PC-3 (cell line): ENCODE results near the gene YJU2. TPM values are rescaled to one million over a fixed set of nuclear protein-coding genes. Genes with fewer than 3 reads are reported as not detected.

Experiments used
- ATAC-seq: fragments of 200-7000 bp; cut with Tn5 transposase; 2 replicates; pipeline ENCODE4 v1.9.1; 2020; ENCODE audit warnings: mild to moderate bottlenecking, moderate library complexity
- BruUV-seq: library from RNA; stranded (reverse); fragments of 400-500 nt; replicated peaks from 2 replicates; lab custom pipeline; 2021; lab: Mats Ljungman, UMichigan
- CTCF ChIA-PET: fragments of 300-600 bp; sonication (Branson Sonifier 250); formaldehyde crosslinking; loops from one replicate; lab custom pipeline; 2022; ENCODE audit warnings: antibody characterized with exemption; lab: Charles Lee
- POLR2A ChIA-PET: fragments of 300-600 bp; sonication (Branson Sonifier 250); formaldehyde crosslinking; loops from one replicate; lab custom pipeline; 2022; ENCODE audit warnings: antibody characterized with exemption; ENCODE audit not compliant: unreplicated experiment; lab: Charles Lee
- DNase-seq: peaks from one replicate; pipeline ENCODE4 v3.0.0-alpha.2; 2015
- H2AFZ ChIP-seq: fragments of 300-600 bp; sonication (generic); 2 replicates; pipeline ENCODE4 v1.6.0; 2016; ENCODE audit warnings: antibody characterized with exemption, low read length
- H3F3A ChIP-seq: fragments of 300-600 bp; sonication (generic); one replicate; pipeline ENCODE4 v1.6.0; 2017; ENCODE audit warnings: antibody characterized with exemption, low read length, control low read depth, mild to moderate bottlenecking; ENCODE audit not compliant: unreplicated experiment
- H3K27ac ChIP-seq: fragments of 300-600 bp; sonication (generic); 2 replicates; pipeline ENCODE4 v1.5.1; 2016; ENCODE audit warnings: mild to moderate bottlenecking, low read length
- H3K27me3 ChIP-seq: fragments of 300-600 bp; sonication (generic); 2 replicates; pipeline ENCODE4 v1.6.1; 2016; ENCODE audit warnings: low read length, mixed read lengths
- H3K36me3 ChIP-seq: fragments of 300-600 bp; sonication (generic); 2 replicates; pipeline ENCODE4 v1.6.1; 2016; ENCODE audit warnings: low read depth, mixed run types, low read length, mixed read lengths
- H3K4me1 ChIP-seq: fragments of 300-600 bp; sonication (generic); 2 replicates; pipeline ENCODE4 v1.5.1; 2016; ENCODE audit warnings: low read length; ENCODE audit not compliant: insufficient read depth
- H3K4me2 ChIP-seq: fragments of 300-600 bp; sonication (generic); 2 replicates; pipeline ENCODE4 v1.6.0; 2016; ENCODE audit warnings: low read length
- H3K4me3 ChIP-seq: fragments of 300-600 bp; sonication (generic); 2 replicates; pipeline ENCODE4 v1.5.1; 2016; ENCODE audit warnings: mild to moderate bottlenecking, low read length, mixed read lengths
- H3K79me2 ChIP-seq: fragments of 300-600 bp; sonication (generic); 2 replicates; pipeline ENCODE4 v1.6.1; 2017; ENCODE audit warnings: low read length, mixed read lengths
- H3K9ac ChIP-seq: fragments of 300-600 bp; sonication (generic); 2 replicates; pipeline ENCODE4 v1.6.0; 2016; ENCODE audit warnings: mild to moderate bottlenecking, low read length
- H3K9me2 ChIP-seq: fragments of 300-600 bp; sonication (generic); replicated peaks from 2 replicates; pipeline ENCODE4 v1.6.1; 2016; ENCODE audit warnings: mixed run types, low read length, mixed read lengths
- H3K9me3 ChIP-seq: fragments of 300-600 bp; sonication (generic); 2 replicates; pipeline ENCODE4 v1.6.1; 2016; ENCODE audit warnings: low read length, mixed read lengths
- H4K20me1 ChIP-seq: fragments of 300-600 bp; sonication (generic); 2 replicates; pipeline ENCODE4 v1.6.1; 2016; ENCODE audit warnings: low read length, mixed read lengths
- EZH2 ChIP-seq: fragments of 300-600 bp; sonication (generic); IDR thresholded peaks from one replicate; pipeline ENCODE4 v1.6.1; 2017; ENCODE audit warnings: antibody characterized with exemption, mild to moderate bottlenecking, low read length; ENCODE audit not compliant: unreplicated experiment
- EZH2phosphoT487 ChIP-seq: fragments of 300-600 bp; sonication (generic); IDR thresholded peaks from 2 replicates; pipeline ENCODE4 v1.6.1; 2018; ENCODE audit warnings: mild to moderate bottlenecking, antibody characterized with exemption, low read length, borderline replicate concordance
- intact Hi-C: fragments of 100-400 bp; cut with micrococcal nuclease; formaldehyde crosslinking; loops from 2 replicates; pipeline ENCODE4 v1.9.0; 2023
- total RNA-seq: library from RNA; depleted of rRNA; stranded (reverse); fragments of >200 nt; gene quantifications from 2 replicates; pipeline ENCODE4 v1.2.3, GENCODE V29; 2014
- TF ChIP-seq, protein P1 (sequence below): fragments of 300-600 bp; sonication (generic); conservative IDR thresholded peaks from 2 replicates; pipeline ENCODE4 v1.5.1; 2017; ENCODE audit warnings: antibody characterized with exemption, low read depth, mild to moderate bottlenecking, low read length

The YJU2 gene
- total RNA-seq, 1 experiment from 2014 or later, result 33.1 TPM

DNA sequence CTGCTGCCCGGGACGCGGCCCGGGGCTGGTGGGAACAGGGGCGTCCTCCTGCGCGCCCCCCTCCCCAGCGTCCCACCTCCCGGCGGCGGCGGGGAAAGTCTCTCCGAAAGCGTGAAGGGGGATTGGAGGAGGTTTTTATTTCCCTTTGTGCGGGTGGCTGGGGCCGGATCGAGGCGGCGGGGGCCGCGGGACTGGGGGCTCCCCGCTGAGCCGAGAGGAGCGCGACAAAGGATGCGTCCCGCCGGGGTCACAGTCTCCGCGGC lies 32.3 kb downstream of the YJU2 start:
- Histone ChIP-seq H2AFZ (no peak overlapping the region), H4K20me1 (no peaks in the 10 kb centered on the region), H3K4me3 (no peak overlapping the region), H3K9ac (no peak overlapping the region), H3F3A (no peaks in the 10 kb centered on the region), H3K79me2 (no peaks in the 10 kb centered on the region), H3K9me3 (no peaks in the 10 kb centered on the region), H3K4me1 (no peaks in the 10 kb centered on the region), H3K27me3 (peaks cover 9% of the 10 kb centered on the region), H3K4me2 (no peak overlapping the region), H3K36me3 (no peaks in the 10 kb centered on the region), H3K9me2 (no peaks in the 10 kb centered on the region), H3K27ac (no peak overlapping the region)
- ChIA-PET CTCF (no interaction called here), POLR2A (no interaction called here)
- TF ChIP-seq EZH2phosphoT487, result no peak
- TF ChIP-seq, protein P1, sequence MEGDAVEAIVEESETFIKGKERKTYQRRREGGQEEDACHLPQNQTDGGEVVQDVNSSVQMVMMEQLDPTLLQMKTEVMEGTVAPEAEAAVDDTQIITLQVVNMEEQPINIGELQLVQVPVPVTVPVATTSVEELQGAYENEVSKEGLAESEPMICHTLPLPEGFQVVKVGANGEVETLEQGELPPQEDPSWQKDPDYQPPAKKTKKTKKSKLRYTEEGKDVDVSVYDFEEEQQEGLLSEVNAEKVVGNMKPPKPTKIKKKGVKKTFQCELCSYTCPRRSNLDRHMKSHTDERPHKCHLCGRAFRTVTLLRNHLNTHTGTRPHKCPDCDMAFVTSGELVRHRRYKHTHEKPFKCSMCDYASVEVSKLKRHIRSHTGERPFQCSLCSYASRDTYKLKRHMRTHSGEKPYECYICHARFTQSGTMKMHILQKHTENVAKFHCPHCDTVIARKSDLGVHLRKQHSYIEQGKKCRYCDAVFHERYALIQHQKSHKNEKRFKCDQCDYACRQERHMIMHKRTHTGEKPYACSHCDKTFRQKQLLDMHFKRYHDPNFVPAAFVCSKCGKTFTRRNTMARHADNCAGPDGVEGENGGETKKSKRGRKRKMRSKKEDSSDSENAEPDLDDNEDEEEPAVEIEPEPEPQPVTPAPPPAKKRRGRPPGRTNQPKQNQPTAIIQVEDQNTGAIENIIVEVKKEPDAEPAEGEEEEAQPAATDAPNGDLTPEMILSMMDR, result no peak
- TF ChIP-seq EZH2, result no peak
- BruUV-seq, result no TSS peak
- intact Hi-C loops, result no loop called here
- no peak for DNase-seq
- ATAC-seq, result no peak

DNA sequence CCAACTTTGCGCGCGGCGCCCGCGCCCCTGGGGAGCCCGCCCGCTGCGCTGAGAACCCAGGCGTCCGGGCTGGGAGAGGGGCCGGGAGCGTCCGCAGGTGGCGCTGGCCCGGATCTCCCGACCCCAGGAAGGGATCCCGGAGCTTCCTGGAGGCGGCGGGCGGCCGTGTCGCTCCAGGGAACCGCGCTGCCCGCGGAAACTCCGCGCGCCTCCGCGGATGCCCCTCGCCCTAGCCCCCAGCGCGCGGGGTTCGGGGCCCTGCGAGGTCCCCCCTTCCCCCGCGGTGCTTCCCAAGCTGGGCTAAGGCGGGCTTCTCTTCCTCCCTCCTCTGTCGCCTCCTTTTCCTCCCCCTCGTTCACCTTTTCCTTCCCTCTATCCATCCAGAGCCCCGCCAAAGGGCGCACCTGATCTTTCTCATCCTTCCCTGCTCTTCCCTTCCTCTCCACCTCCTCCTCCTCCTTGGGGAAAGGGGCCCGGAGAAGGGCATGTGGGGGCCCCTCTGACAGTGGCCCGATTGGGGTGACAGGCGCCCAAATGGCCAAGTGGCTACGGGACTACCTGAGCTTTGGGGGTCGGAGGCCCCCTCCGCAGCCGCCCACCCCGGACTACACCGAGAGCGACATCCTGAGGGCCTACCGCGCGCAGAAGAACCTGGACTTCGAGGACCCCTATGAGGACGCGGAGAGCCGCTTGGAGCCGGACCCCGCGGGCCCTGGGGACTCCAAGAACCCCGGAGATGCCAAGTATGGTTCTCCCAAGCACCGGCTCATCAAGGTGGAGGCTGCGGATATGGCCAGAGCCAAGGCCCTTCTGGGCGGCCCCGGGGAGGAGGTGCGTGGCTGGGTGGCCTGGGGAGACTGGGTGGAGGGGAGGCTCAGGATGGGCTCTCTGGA lies 32.9 kb downstream of the YJU2 start:
- Histone ChIP-seq H3K9ac (no peak overlapping the region), H3K4me3 (no peak overlapping the region), H3K27ac (no peak overlapping the region)

More for the DNA sequence above, 32.9 kb downstream of the YJU2 start:
- Histone ChIP-seq H4K20me1 (no peaks in the 10 kb centered on the region), H3K4me2 (no peak overlapping the region), H3F3A (no peaks in the 10 kb centered on the region), H2AFZ (no peak overlapping the region), H3K27me3 (peaks cover 9% of the 10 kb centered on the region), H3K79me2 (no peaks in the 10 kb centered on the region), H3K9me2 (no peaks in the 10 kb centered on the region), H3K36me3 (no peaks in the 10 kb centered on the region), H3K4me1 (no peaks in the 10 kb centered on the region), H3K9me3 (no peaks in the 10 kb centered on the region)
- BruUV-seq, result no TSS peak
- DNase-seq (no peak), ATAC-seq (no peak)
- TF ChIP-seq, protein P1, result no peak
- TF ChIP-seq EZH2phosphoT487, result no peak
- TF ChIP-seq EZH2, result no peak
- POLR2A ChIA-PET, result no interaction called here
- CTCF ChIA-PET, result no interaction called here
- intact Hi-C loops, result no loop called here
